OCI-LY7 (cell line): Measurements from ENCODE around the gene CD9. TPM values are rescaled to one million over a fixed set of nuclear protein-coding genes. Genes with fewer than 3 reads are reported as not detected.

Experiments used
- Bru-seq: library from RNA; stranded (reverse); fragments of 400-500 nt; gene quantifications from one replicate; lab custom pipeline; 2021; lab: Mats Ljungman, UMichigan
- BruChase-seq, 2 experiments: library from RNA; stranded (reverse); fragments of 400-500 nt; gene quantifications; one replicate each; lab custom pipeline; 2021; lab: Mats Ljungman, UMichigan
- BruUV-seq: library from RNA; stranded (reverse); fragments of 400-500 nt; replicated peaks from 2 replicates; lab custom pipeline; 2021; lab: Mats Ljungman, UMichigan
- CTCF ChIA-PET: fragments of 300-600 bp; sonication (Branson Sonifier 250); formaldehyde crosslinking; loops from one replicate; lab custom pipeline; 2022; ENCODE audit warnings: antibody characterized with exemption; ENCODE audit not compliant: unreplicated experiment; lab: Charles Lee
- POLR2A ChIA-PET: fragments of 300-600 bp; sonication (Branson Sonifier 250); formaldehyde crosslinking; loops from one replicate; lab custom pipeline; 2022; ENCODE audit warnings: antibody characterized with exemption; lab: Charles Lee
- DNase-seq: peaks from one replicate; pipeline ENCODE4 v3.0.0-alpha.2; 2015; ENCODE audit warnings: low spot score
- H2AFZ ChIP-seq: fragments of 200-600 bp; sonication (generic), shearing (Covaris generic); 2 replicates; pipeline ENCODE4 v1.6.1; 2014; ENCODE audit warnings: mild to moderate bottlenecking, antibody characterized with exemption, low read length, moderate library complexity
- H3K27ac ChIP-seq: fragments of 200-600 bp; sonication (generic); 2 replicates; pipeline ENCODE4 v1.5.1; 2014; ENCODE audit warnings: mixed run types, low read depth, mild to moderate bottlenecking, moderate library complexity, low read length, inconsistent platforms; ENCODE audit not compliant: poor library complexity, severe bottlenecking
- H3K36me3 ChIP-seq: fragments of 200-600 bp; sonication (generic); 2 replicates; pipeline ENCODE4 v1.6.1; 2014; ENCODE audit warnings: mild to moderate bottlenecking, antibody characterized with exemption, low read length, moderate library complexity, mixed read lengths; ENCODE audit not compliant: insufficient read depth
- H3K4me1 ChIP-seq: fragments of 200-600 bp; sonication (generic); 2 replicates; pipeline ENCODE4 v1.5.1; 2014; ENCODE audit warnings: mild to moderate bottlenecking, low read length; ENCODE audit not compliant: insufficient read depth, poor library complexity, severe bottlenecking
- H3K4me2 ChIP-seq: fragments of 200-600 bp; sonication (generic); 2 replicates; pipeline ENCODE4 v1.6.1; 2014; ENCODE audit warnings: mild to moderate bottlenecking, low read length
- H3K4me3 ChIP-seq: fragments of 200-600 bp; sonication (generic); 2 replicates; pipeline ENCODE4 v1.5.1; 2014; ENCODE audit warnings: mild to moderate bottlenecking, low read depth, low read length; ENCODE audit not compliant: poor library complexity, severe bottlenecking
- H3K79me2 ChIP-seq: fragments of 200-600 bp; sonication (generic); 2 replicates; pipeline ENCODE4 v1.6.1; 2016; ENCODE audit warnings: low read depth, mild to moderate bottlenecking, low read length, moderate library complexity, mixed read lengths; ENCODE audit not compliant: insufficient read depth
- H3K9me2 ChIP-seq: fragments of 200-600 bp; sonication (generic); 2 replicates; pipeline ENCODE4 v1.6.1; 2016; ENCODE audit warnings: mild to moderate bottlenecking, low read length, mixed read lengths; ENCODE audit not compliant: insufficient read depth
- H3K9me3 ChIP-seq: fragments of 200-600 bp; sonication (generic); 2 replicates; pipeline ENCODE4 v1.6.1; 2014; ENCODE audit warnings: mild to moderate bottlenecking, mixed run types, low read length, mixed read lengths
- H4K20me1 ChIP-seq: fragments of 200-600 bp; sonication (generic); 2 replicates; pipeline ENCODE4 v1.6.1; 2014; ENCODE audit warnings: mild to moderate bottlenecking, antibody characterized with exemption, low read length, moderate library complexity, mixed read lengths; ENCODE audit not compliant: insufficient read depth
- CTCF ChIP-seq: fragments of 200-600 bp; sonication (generic); conservative IDR thresholded peaks from 2 replicates; pipeline ENCODE4 v1.5.1; 2014; ENCODE audit warnings: mild to moderate bottlenecking, antibody characterized with exemption, low read length, moderate library complexity, mixed read lengths
- EZH2phosphoT487 ChIP-seq: fragments of 200-600 bp; sonication (generic); IDR thresholded peaks from 2 replicates; pipeline ENCODE4 v1.6.1; 2018; ENCODE audit warnings: low read depth, borderline replicate concordance, mild to moderate bottlenecking, mixed run types, antibody characterized with exemption, low read length, moderate library complexity, mixed read lengths
- intact Hi-C: fragments of 100-400 bp; cut with micrococcal nuclease; formaldehyde crosslinking; loops from one replicate; pipeline ENCODE4 v1.10.0; 2022; ENCODE audit not compliant: unreplicated experiment
- long read RNA-seq: library from polyadenylated mRNA; stranded (forward); transcript quantifications from one replicate; pipeline ENCODE4 v2.0.0, GENCODE V29; 2022
- total RNA-seq, 2 experiments: library from RNA; depleted of rRNA in 1 of 2; stranded (reverse); fragments of >200 nt in 1 of 2; shearing (Covaris generic) in 1 of 2; gene quantifications; 2 replicates each; pipeline ENCODE4 v1.2.3, GENCODE V29; 2014 to 2022

Gene CD9
- total RNA-seq (2014; rRNA removed; shearing (Covaris generic)) = not detected in 2 replicates
- not detected in 2 replicates for total RNA-seq (2022)
- Bru-seq, nascent RNA = percentile 15 among the genes with signal in this experiment
- percentile 16 among the genes with signal in this experiment for BruChase-seq, experiment 1, labeled RNA remaining after a 6-hour chase
- BruChase-seq, experiment 2, labeled RNA remaining after a 2-hour chase = percentile 12 among the genes with signal in this experiment
- long read RNA-seq, partial matches to known transcripts = 0 of 2 reads
- long read RNA-seq, other reads (novel, unspliced or antisense) = 1 of 2 reads

- no peak within 1 kb of the TSS for H3K4me3 ChIP-seq
- TF ChIP-seq CTCF = no peak
- TF ChIP-seq EZH2phosphoT487 = peak; percentile 84; the same call in 1 of the 2 replicates
- H3K27ac ChIP-seq = no peak within 1 kb of the TSS
- peaks cover 7% of the 10 kb centered on the region for H3K4me1 ChIP-seq
- no peaks in the 10 kb centered on the region for H4K20me1 ChIP-seq
- no peaks in the 10 kb centered on the region for H3K9me3 ChIP-seq
- H2AFZ ChIP-seq = no peak within 1 kb of the TSS
- no peaks in the 10 kb centered on the region for H3K79me2 ChIP-seq
- DNase-seq = no peak
- H3K4me2 ChIP-seq = peak within 1 kb of the TSS; percentile 29; the same call in 1 of the 2 replicates
- ChIA-PET POLR2A (interaction anchor here (0.6 kb wide), 1 partner anchor 28 kb away, joined by 4 read pairs; no protein-coding TSS in a partner anchor), CTCF (no interaction called here)
- BruUV-seq = no TSS peak
- intact Hi-C loops = no loop called here
- no peaks in the 10 kb centered on the region for H3K36me3 ChIP-seq
- no peaks in the 10 kb centered on the region for H3K9me2 ChIP-seq
Measured at GRCh38 chr12:6200256-6201212, at the start of gene CD9. Gene CD9, plus strand, starts transcription at chr12:6200400. Its CDS starts 100 bp downstream, at chr12:6200500.

- BruUV-seq = no TSS peak
- Histone ChIP-seq H2AFZ (no peak overlapping the region), H3K4me2 (no peak overlapping the region), H3K4me3 (no peak overlapping the region), H4K20me1 (no peaks in the 10 kb centered on the region), H3K9me2 (no peaks in the 10 kb centered on the region), H3K27ac (no peak overlapping the region), H3K9me3 (no peaks in the 10 kb centered on the region), H3K36me3 (no peaks in the 10 kb centered on the region), H3K4me1 (no peaks in the 10 kb centered on the region), H3K79me2 (no peaks in the 10 kb centered on the region)
- CTCF ChIA-PET = no interaction called here
- intact Hi-C loops = no loop called here
- POLR2A ChIA-PET = interaction anchor here (0.6 to 1.0 kb wide), 2 partner anchors 14 to 19 kb away, joined by 4 to 9 read pairs; no protein-coding TSS in a partner anchor
- TF ChIP-seq CTCF (no peak), EZH2phosphoT487 (no peak)
- DNase-seq = no peak
Measured at GRCh38 chr12:6154730-6155459, 45.3 kb upstream of the CD9 start.
